CD14-positive monocyte (primary cell): ENCODE results near the gene TNFRSF8. TPM values are rescaled to one million over a fixed set of nuclear protein-coding genes. Genes with fewer than 3 reads are reported as not detected.

Experiments
- DNase-seq, 3 donors: peaks; one replicate each; pipeline ENCODE4 v3.0.0-alpha.2; 2011 to 2022
- H2AFZ ChIP-seq: 2 replicates; pipeline ENCODE4 v1.6.0; 2012; ENCODE audit warnings: mild to moderate bottlenecking, low read depth, low read length, inconsistent platforms; ENCODE audit not compliant: insufficient read depth, poor library complexity, severe bottlenecking
- H3K27ac ChIP-seq, 2 donors: 1 replicate in 1 of 2; 2 replicates in 1 of 2; pipeline ENCODE4 v1.5.1; 2012 to 2013; ENCODE audit warnings: low read length in 2 of 2, control low read depth in 1 of 2, inconsistent platforms in 1 of 2, low read depth in 1 of 2, mild to moderate bottlenecking in 1 of 2
- H3K27me3 ChIP-seq, 2 donors: one replicate each; pipeline versions ENCODE4 v1.6.0 to v1.6.1; 2011 to 2013; ENCODE audit warnings: low read length in 2 of 2; ENCODE audit not compliant: control insufficient read depth in 2 of 2, insufficient read depth in 2 of 2
- H3K36me3 ChIP-seq, 2 donors: replicated peaks in 1 of 2; 1 replicate in 1 of 2; 2 replicates in 1 of 2; pipeline versions ENCODE4 v1.5.1 to v1.6.1; 2012 to 2013; ENCODE audit warnings: low read length in 2 of 2, control low read depth in 1 of 2, inconsistent platforms in 1 of 2, mild to moderate bottlenecking in 1 of 2; ENCODE audit not compliant: insufficient read depth in 2 of 2, control insufficient read depth in 1 of 2
- H3K4me1 ChIP-seq, 2 donors: 1 replicate in 1 of 2; 2 replicates in 1 of 2; pipeline versions ENCODE4 v1.5.1 to v1.6.1; 2012 to 2013; ENCODE audit warnings: low read length in 2 of 2, control low read depth in 1 of 2, inconsistent platforms in 1 of 2, mild to moderate bottlenecking in 1 of 2, moderate library complexity in 1 of 2; ENCODE audit not compliant: insufficient read depth in 2 of 2, control insufficient read depth in 1 of 2
- H3K4me2 ChIP-seq: replicated peaks from 2 replicates; pipeline ENCODE3; 2012; ENCODE audit warnings: low read length, moderate library complexity, mild to moderate bottlenecking; ENCODE audit not compliant: poor library complexity, severe bottlenecking; ENCODE audit errors: extremely low read depth
- H3K4me3 ChIP-seq, 3 experiments: fragments of 200-600 bp in 1 of 3; sonication (generic) in 1 of 3; replicated peaks in 1 of 3; 1 replicate in 2 of 3; 2 replicates in 1 of 3; pipeline ENCODE4 v1.5.1; 2011 to 2013; ENCODE audit warnings: low read length in 3 of 3, mild to moderate bottlenecking in 3 of 3, control low read depth in 2 of 3, low read depth in 2 of 3, inconsistent platforms in 1 of 3, moderate library complexity in 1 of 3
- H3K79me2 ChIP-seq: 2 replicates; pipeline ENCODE4 v1.6.0; 2012; ENCODE audit warnings: mild to moderate bottlenecking, control low read depth, inconsistent platforms, low read length, moderate library complexity; ENCODE audit not compliant: insufficient read depth
- H3K9ac ChIP-seq: 2 replicates; pipeline ENCODE4 v1.6.0; 2017; ENCODE audit warnings: low read length, mild to moderate bottlenecking; ENCODE audit not compliant: insufficient read depth, poor library complexity, severe bottlenecking
- H3K9me3 ChIP-seq, 2 donors: replicated peaks in 1 of 2; 1 replicate in 1 of 2; 2 replicates in 1 of 2; pipeline versions ENCODE4 v1.5.1 to v1.6.1; 2012 to 2013; ENCODE audit warnings: low read length in 2 of 2, control low read depth in 1 of 2; ENCODE audit not compliant: control insufficient read depth in 1 of 2, insufficient read depth in 1 of 2
- H4K20me1 ChIP-seq: 2 replicates; pipeline ENCODE4 v1.6.0; 2012; ENCODE audit warnings: mild to moderate bottlenecking, low read length, control low read depth, moderate library complexity; ENCODE audit not compliant: insufficient read depth
- H3K27ac Mint-ChIP-seq, 7 donors: one replicate each; pipeline ENCODE4 v1.8.0; 2020; ENCODE audit warnings: mild to moderate bottlenecking in 7 of 7, mixed read lengths in 7 of 7, moderate library complexity in 6 of 7, inconsistent platforms in 2 of 7
- H3K27me3 Mint-ChIP-seq, 3 donors: one replicate each; pipeline ENCODE4 v1.8.0; 2021 to 2022; ENCODE audit warnings: low read depth in 3 of 3, mild to moderate bottlenecking in 3 of 3, mixed read lengths in 3 of 3, moderate library complexity in 3 of 3, inconsistent platforms in 1 of 3
- H3K36me3 Mint-ChIP-seq, 2 donors: one replicate each; pipeline ENCODE4 v1.8.0; 2020; ENCODE audit warnings: mixed read lengths in 2 of 2, inconsistent platforms in 1 of 2, mild to moderate bottlenecking in 1 of 2
- H3K4me1 Mint-ChIP-seq: one replicate; pipeline ENCODE4 v1.8.0; 2020; ENCODE audit warnings: mild to moderate bottlenecking, mixed read lengths
- H3K4me3 Mint-ChIP-seq, 2 donors: one replicate each; pipeline ENCODE4 v1.8.0; 2020; ENCODE audit warnings: mild to moderate bottlenecking in 2 of 2, mixed read lengths in 2 of 2, moderate library complexity in 1 of 2
- H3K9me3 Mint-ChIP-seq, 7 donors: one replicate each; pipeline ENCODE4 v1.8.0; 2020 to 2022; ENCODE audit warnings: mixed read lengths in 7 of 7, mild to moderate bottlenecking in 6 of 7, moderate library complexity in 6 of 7, inconsistent platforms in 2 of 7
- WGBS: methylation state at CpG from one replicate; pipeline ENCODE4 v1.1.5; 2013; ENCODE audit warnings: missing lambda C conversion rate; ENCODE audit not compliant: insufficient coverage; 5-methylcytosine and 5-hydroxymethylcytosine counted together
- intact Hi-C, 2 donors: fragments of 100-400 bp; cut with micrococcal nuclease; formaldehyde crosslinking; loops; one replicate each; pipeline versions ENCODE4 v1.15.0 to v1.15.1; 2023
- polyA plus RNA-seq, 3 donors: library from polyadenylated mRNA; depleted of rRNA in 1 of 3; unstranded in 2 of 3; stranded (reverse) in 1 of 3; fragments of 300-500 nt in 2 of 3; fragments of >200 nt in 1 of 3; fragmentation: Illumina TruSeq in 2 of 3; gene quantifications; 1 replicate in 2 of 3; 2 replicates in 1 of 3; pipeline ENCODE4 v1.2.3, GENCODE V29; 2012 to 2021
- TF ChIP-seq, protein P1 (sequence below): fragments of 200-600 bp; IDR thresholded peaks from one replicate; pipeline ENCODE4 v1.8.0; 2022; ENCODE audit warnings: antibody characterized with exemption, mild to moderate bottlenecking

Gene TNFRSF8
- polyA plus RNA-seq, 3 donors = 10.9 to 11.9 (median 11.8) TPM

DNA sequence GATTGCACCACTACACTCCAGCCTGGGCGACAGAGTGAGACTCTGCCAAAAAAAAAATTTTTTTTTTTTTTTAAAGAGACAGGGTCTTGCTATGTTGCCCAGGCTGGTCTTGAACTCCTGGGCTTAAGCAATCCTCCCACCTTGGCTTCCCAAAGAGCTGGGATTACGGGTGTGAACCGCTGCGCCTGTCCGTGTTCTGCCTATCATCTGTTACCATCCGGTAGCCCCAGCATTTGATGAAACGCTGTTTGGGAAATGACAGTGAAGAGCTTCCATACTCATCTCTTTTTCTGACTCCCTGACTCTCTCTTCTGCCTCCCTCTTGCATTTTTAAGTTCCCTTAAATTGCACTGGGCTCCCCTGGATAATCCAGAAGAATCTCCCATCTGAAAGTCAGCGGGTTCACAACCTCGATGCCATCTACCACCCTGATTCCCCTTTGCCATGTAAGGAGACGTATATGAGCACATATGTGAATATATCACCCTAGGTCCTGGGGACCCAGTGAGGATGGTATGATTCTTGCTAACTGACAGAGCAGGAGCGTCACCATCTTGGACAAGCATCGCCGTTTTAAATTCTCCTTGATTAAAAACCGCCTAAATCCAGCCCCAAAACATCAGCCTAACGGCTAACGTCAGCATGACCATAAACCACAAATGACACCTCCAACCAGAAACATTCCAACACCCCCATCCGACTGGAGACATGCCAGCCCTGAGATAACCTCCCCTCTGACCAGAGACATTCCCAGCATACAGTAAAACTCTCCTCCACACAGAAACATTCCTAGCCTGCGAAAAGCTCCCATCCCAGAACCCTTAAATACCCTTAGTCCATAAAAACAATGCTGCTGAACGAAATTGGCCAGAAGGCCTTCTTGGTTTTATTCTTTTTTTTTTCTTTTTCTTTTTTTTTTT is 12.4 kb downstream of the TNFRSF8 start:
- no peaks in the 10 kb centered on the region for H3K36me3 ChIP-seq
- no peak overlapping the region for H3K9ac ChIP-seq
- Mint-ChIP-seq H3K36me3 (no peaks in the 10 kb centered on the region), H3K27ac (no peak overlapping the region), H3K27me3 (peaks cover 0 to 2% (median 0%) of the 10 kb centered on the region in 3 donors), H3K9me3 (peaks cover 0 to 3% (median 0%) of the 10 kb centered on the region in 7 donors), H3K4me1 (no peaks in the 10 kb centered on the region), H3K4me3 (no peak overlapping the region)
- 87% methylated on average over 13 of the region's 19 CpGs for WGBS
- no peaks in the 10 kb centered on the region for H3K79me2 ChIP-seq
- no peaks in the 10 kb centered on the region for H3K4me1 ChIP-seq
- no peak for DNase-seq
- H3K27me3 ChIP-seq = no peaks in the 10 kb centered on the region
- no peaks in the 10 kb centered on the region for H4K20me1 ChIP-seq
- no peak overlapping the region for H3K4me2 ChIP-seq
- no peak overlapping the region for H2AFZ ChIP-seq
- intact Hi-C loops = no loop called here
- H3K27ac ChIP-seq = no peak overlapping the region
- no peaks in the 10 kb centered on the region for H3K9me3 ChIP-seq
- TF ChIP-seq, protein P1, sequence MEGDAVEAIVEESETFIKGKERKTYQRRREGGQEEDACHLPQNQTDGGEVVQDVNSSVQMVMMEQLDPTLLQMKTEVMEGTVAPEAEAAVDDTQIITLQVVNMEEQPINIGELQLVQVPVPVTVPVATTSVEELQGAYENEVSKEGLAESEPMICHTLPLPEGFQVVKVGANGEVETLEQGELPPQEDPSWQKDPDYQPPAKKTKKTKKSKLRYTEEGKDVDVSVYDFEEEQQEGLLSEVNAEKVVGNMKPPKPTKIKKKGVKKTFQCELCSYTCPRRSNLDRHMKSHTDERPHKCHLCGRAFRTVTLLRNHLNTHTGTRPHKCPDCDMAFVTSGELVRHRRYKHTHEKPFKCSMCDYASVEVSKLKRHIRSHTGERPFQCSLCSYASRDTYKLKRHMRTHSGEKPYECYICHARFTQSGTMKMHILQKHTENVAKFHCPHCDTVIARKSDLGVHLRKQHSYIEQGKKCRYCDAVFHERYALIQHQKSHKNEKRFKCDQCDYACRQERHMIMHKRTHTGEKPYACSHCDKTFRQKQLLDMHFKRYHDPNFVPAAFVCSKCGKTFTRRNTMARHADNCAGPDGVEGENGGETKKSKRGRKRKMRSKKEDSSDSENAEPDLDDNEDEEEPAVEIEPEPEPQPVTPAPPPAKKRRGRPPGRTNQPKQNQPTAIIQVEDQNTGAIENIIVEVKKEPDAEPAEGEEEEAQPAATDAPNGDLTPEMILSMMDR = no peak
- no peak overlapping the region for H3K4me3 ChIP-seq

DNA sequence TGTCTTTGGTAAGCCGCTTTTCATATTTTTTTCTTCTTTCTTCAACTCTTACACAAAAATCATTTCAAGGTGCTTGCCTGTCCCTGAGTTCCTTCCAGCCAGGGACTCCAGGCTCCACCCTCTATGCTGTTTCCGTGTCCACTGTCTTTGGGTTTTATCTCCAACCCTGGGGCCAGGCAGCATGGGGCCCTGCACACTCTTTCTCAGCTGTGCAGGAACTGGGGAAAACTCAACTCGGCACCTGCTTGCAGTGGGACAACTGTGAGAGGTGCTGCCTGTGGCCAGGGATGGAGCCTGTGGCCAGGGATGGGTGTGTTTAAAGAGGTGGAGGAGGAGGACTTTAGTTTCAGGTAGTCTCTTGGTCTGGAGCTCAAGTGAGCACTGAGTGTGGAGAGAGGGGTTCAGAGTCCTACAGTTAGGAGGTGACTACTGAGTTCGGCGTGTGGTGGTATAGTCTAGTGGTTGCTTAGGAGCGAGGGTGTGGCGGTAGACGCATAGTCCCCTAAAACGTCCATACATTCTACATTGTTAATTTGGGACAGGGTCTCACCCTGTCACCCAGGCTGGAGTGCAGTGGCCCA is 13.4 kb downstream of the TNFRSF8 start:
- peaks cover 0 to 2% (median 2%) of the 10 kb centered on the region in 3 donors for H3K27me3 Mint-ChIP-seq
- Histone ChIP-seq H3K9ac (no peak overlapping the region), H3K9me3 (peaks cover under 1 to 3% of the 10 kb centered on the region in 2 donors), H3K79me2 (no peaks in the 10 kb centered on the region), H3K4me2 (no peak overlapping the region), H3K27me3 (no peaks in the 10 kb centered on the region), H3K4me3 (no peak overlapping the region), H3K27ac (no peak overlapping the region), H3K36me3 (no peaks in the 10 kb centered on the region), H2AFZ (no peak overlapping the region), H3K4me1 (no peaks in the 10 kb centered on the region), H4K20me1 (no peaks in the 10 kb centered on the region)
- peaks cover 3% of the 10 kb centered on the region for H3K4me1 Mint-ChIP-seq
- no peaks in the 10 kb centered on the region for H3K36me3 Mint-ChIP-seq
- no peak overlapping the region for H3K27ac Mint-ChIP-seq
- H3K9me3 Mint-ChIP-seq = peaks cover 0 to 5% (median under 1%) of the 10 kb centered on the region in 7 donors
- no peak for DNase-seq
- intact Hi-C loops = no loop called here
- TF ChIP-seq, protein P1 = no peak
- H3K4me3 Mint-ChIP-seq = no peak overlapping the region
- WGBS = 94% methylated on average over 3 of the region's 9 CpGs
